Prostate gland (tissue), 2 donors: Measurements from ENCODE around the gene GZMM. TPM values are rescaled to one million over a fixed set of nuclear protein-coding genes. Genes with fewer than 3 reads are reported as not detected.

Experiments
- DNase-seq: peaks from one replicate; pipeline ENCODE4 v3.0.0-alpha.2; 2019; ENCODE audit warnings: low spot score
- H3K27ac ChIP-seq, 2 donors: fragments of 200-600 bp; sonication (generic); 2 replicates each; pipeline ENCODE4 v1.5.1; 2017 to 2019
- H3K27me3 ChIP-seq: fragments of 200-600 bp; sonication (generic); replicated peaks from 2 replicates; pipeline ENCODE4 v1.5.1; 2019; ENCODE audit not compliant: insufficient read depth
- H3K36me3 ChIP-seq, 2 donors: fragments of 200-600 bp; sonication (generic); 1 replicate in 1 of 2; 2 replicates in 1 of 2; pipeline versions ENCODE4 v1.5.1 to v1.8.1; 2017 to 2019
- H3K4me1 ChIP-seq: fragments of 200-600 bp; sonication (generic); replicated peaks from 2 replicates; pipeline ENCODE4 v1.5.1; 2019
- H3K4me3 ChIP-seq, 2 donors: fragments of 200-600 bp; sonication (generic); 2 replicates each; pipeline ENCODE4 v1.5.1; 2017 to 2019
- H3K9me3 ChIP-seq: fragments of 200-600 bp; sonication (generic); 2 replicates; pipeline ENCODE4 v1.5.1; 2017
- CTCF ChIP-seq, 4 experiments: fragments of 200-600 bp in 2 of 4; fragments of 450-650 bp in 2 of 4; sonication (generic) in 2 of 4; IDR thresholded peaks; 1 replicate in 3 of 4; 2 replicates in 1 of 4; pipeline ENCODE4 v1.5.1; 2016 to 2019; ENCODE audit warnings: antibody characterized with exemption in 4 of 4, mild to moderate bottlenecking in 2 of 4, moderate library complexity in 2 of 4
- POLR2A ChIP-seq: fragments of 450-650 bp; IDR thresholded peaks from one replicate; pipeline ENCODE4 v1.6.1; 2016; ENCODE audit warnings: antibody characterized with exemption, mild to moderate bottlenecking
- POLR2AphosphoS5 ChIP-seq: sonication (generic); formaldehyde crosslinking; IDR thresholded peaks from one replicate; pipeline ENCODE4 v1.6.1; 2017; ENCODE audit warnings: antibody characterized with exemption
- WGBS: methylation state at CpG from one replicate; pipeline ENCODE4 v1.1.5; 2018; 5-methylcytosine and 5-hydroxymethylcytosine counted together
- intact Hi-C: fragments of 100-400 bp; cut with DNase I; formaldehyde crosslinking; loops from one replicate; pipeline ENCODE4 v1.14.2; 2022
- total RNA-seq, 2 donors: library from RNA; depleted of rRNA; stranded (reverse); fragments of >200 nt; gene quantifications; one replicate each; pipeline ENCODE4 v1.1.0, GENCODE V29; 2016

Gene GZMM
- total RNA-seq, 2 donors from 2014 or later = 0.68 TPM; not detected in 1

GRCh38 chr19:507286-508203 lies 36.3 kb upstream of the GZMM start, which contains the start of gene TPGS1:
TSS of gene TPGS1 (plus strand) at chr19:507497. CDS start at chr19:507507, 10 bp downstream.
- intact Hi-C loops = no loop called here
- H3K27me3 ChIP-seq = no peaks in the 10 kb centered on the region

GRCh38 chr19:508204-509150 lies 35.4 kb upstream of the GZMM start:
- WGBS = 56% methylated on average over 32 of the region's 32 CpGs
- H3K27ac ChIP-seq = no peak overlapping the region

More at GRCh38 chr19:507286-508203, 36.3 kb upstream of the GZMM start, which contains the start of gene TPGS1:
- Histone ChIP-seq H3K4me3 (peak within 1 kb of the TSS; percentile 91 to 99), H3K27ac (peak within 1 kb of the TSS; percentile 87 to 91), H3K9me3 (no peaks in the 10 kb centered on the region), H3K36me3 (no peaks in the 10 kb centered on the region), H3K4me1 (peaks cover 5% of the 10 kb centered on the region)
- under 1% methylated on average over 68 of the region's 81 CpGs for WGBS
- TF ChIP-seq POLR2AphosphoS5 (peak; percentile 95), POLR2A (peak; percentile 6), CTCF (IDR thresholded peaks at IDR 0.05) (peak in 1 of 4 experiments; percentile 38)
- peak; percentile 100 for DNase-seq

GRCh38 chr19:510606-511100 lies 33.2 kb upstream of the GZMM start:
- no peaks in the 10 kb centered on the region for H3K9me3 ChIP-seq
- TF ChIP-seq CTCF (IDR thresholded peaks at IDR 0.05) = peak; percentile 51 to 81 (median 64)
- TF ChIP-seq POLR2A = no peak
- H3K36me3 ChIP-seq = no peaks in the 10 kb centered on the region
- intact Hi-C loops = no loop called here
- DNase-seq = no peak
- WGBS = 27% methylated on average over 21 of the region's 21 CpGs
- no peaks in the 10 kb centered on the region for H3K27me3 ChIP-seq
- no peak overlapping the region for H3K4me3 ChIP-seq
- H3K4me1 ChIP-seq = peaks cover 5% of the 10 kb centered on the region
- H3K27ac ChIP-seq = peak overlapping the region in 1 of 2 donors; percentile 8

More at GRCh38 chr19:508204-509150, 35.4 kb upstream of the GZMM start:
- Histone ChIP-seq H3K4me3 (peak overlapping the region; percentile 91 to 99), H3K27me3 (no peaks in the 10 kb centered on the region), H3K4me1 (peaks cover 5% of the 10 kb centered on the region), H3K9me3 (no peaks in the 10 kb centered on the region), H3K36me3 (no peaks in the 10 kb centered on the region)
- TF ChIP-seq CTCF (IDR thresholded peaks at IDR 0.05) (no peak), POLR2AphosphoS5 (no peak), POLR2A (no peak)
- intact Hi-C loops = no loop called here
- no peak for DNase-seq

GRCh38 chr19:511101-511851 lies 32.6 kb upstream of the GZMM start:
- intact Hi-C loops = no loop called here
- Histone ChIP-seq H3K36me3 (no peaks in the 10 kb centered on the region), H3K27ac (no peak overlapping the region), H3K9me3 (no peaks in the 10 kb centered on the region), H3K4me1 (peaks cover 5% of the 10 kb centered on the region), H3K27me3 (no peaks in the 10 kb centered on the region), H3K4me3 (no peak overlapping the region)
- no peak for TF ChIP-seq POLR2AphosphoS5
- TF ChIP-seq CTCF (IDR thresholded peaks at IDR 0.05) = no peak
- TF ChIP-seq POLR2A = no peak
- 67% methylated on average over 30 of the region's 30 CpGs for WGBS
- DNase-seq = no peak
